Subcutaneous abdominal adipose tissue (tissue), 5 donors: ENCODE measurements around the gene PGAP6.

ENCODE experiments used
- H3K27ac ChIP-seq: one replicate; pipeline ENCODE4 v1.7.0; 2013; ENCODE audit warnings: low read depth, mild to moderate bottlenecking, inconsistent platforms, low read length, moderate library complexity
- H3K27me3 ChIP-seq, 5 donors: one replicate each; pipeline ENCODE4 v1.7.0; 2013; ENCODE audit warnings: low read length in 5 of 5, inconsistent platforms in 1 of 5; ENCODE audit not compliant: control insufficient read depth in 5 of 5, insufficient read depth in 4 of 5
- H3K36me3 ChIP-seq, 5 donors: one replicate each; pipeline ENCODE4 v1.7.0; 2013; ENCODE audit warnings: low read length in 5 of 5; ENCODE audit not compliant: control insufficient read depth in 5 of 5, insufficient read depth in 5 of 5
- H3K4me1 ChIP-seq, 5 donors: one replicate each; pipeline ENCODE4 v1.7.0; 2013; ENCODE audit warnings: low read length in 5 of 5, mild to moderate bottlenecking in 3 of 5, moderate library complexity in 1 of 5; ENCODE audit not compliant: control insufficient read depth in 5 of 5, insufficient read depth in 5 of 5
- H3K4me3 ChIP-seq, 5 donors: one replicate each; pipeline ENCODE4 v1.7.0; 2013; ENCODE audit warnings: low read length in 5 of 5, low read depth in 1 of 5
- H3K9ac ChIP-seq, 5 donors: one replicate each; pipeline ENCODE4 v1.7.0; 2013; ENCODE audit warnings: low read length in 5 of 5, mild to moderate bottlenecking in 4 of 5, moderate library complexity in 3 of 5
- H3K9me3 ChIP-seq, 5 donors: one replicate each; pipeline ENCODE4 v1.7.0; 2013; ENCODE audit warnings: low read length in 5 of 5; ENCODE audit not compliant: control insufficient read depth in 5 of 5
- donor health status: healthy.
- donor health status: healthy.
- donor health status: healthy.
- donor health status: healthy.
- donor health status: healthy.

Gene PGAP6

GRCh38 chr16:381789-382717 lies at the start of gene PGAP6:
PGAP6 (minus strand) TSS chr16:381978; CDS start chr16:381821, 157 bp downstream.
- Histone ChIP-seq H3K9ac (peak within 1 kb of the TSS; percentile 38 to 84 (median 74)), H3K36me3 (peaks cover 0 to 8% (median 4%) of the 10 kb centered on the region in 5 donors), H3K4me3 (peak within 1 kb of the TSS; percentile 75 to 83 (median 81)), H3K4me1 (peaks cover 2 to 43% (median 39%) of the 10 kb centered on the region in 5 donors), H3K27ac (peak within 1 kb of the TSS; percentile 41), H3K9me3 (no peaks in the 10 kb centered on the region), H3K27me3 (no peaks in the 10 kb centered on the region)

- no peaks in the 10 kb centered on the region for H3K9me3 ChIP-seq
- no peaks in the 10 kb centered on the region for H3K27me3 ChIP-seq
- peaks cover 0 to 9% (median 0%) of the 10 kb centered on the region in 5 donors for H3K36me3 ChIP-seq
- H3K4me3 ChIP-seq: no peak overlapping the region
- peaks cover 0 to 20% (median 14%) of the 10 kb centered on the region in 5 donors for H3K4me1 ChIP-seq
- H3K27ac ChIP-seq: no peak overlapping the region
- H3K9ac ChIP-seq: no peak overlapping the region
Observed at GRCh38 chr16:430904-431303, 49.1 kb upstream of the PGAP6 start.

GRCh38 chr16:427250-427649 lies 45.5 kb upstream of the PGAP6 start:
- H3K9ac ChIP-seq: peak overlapping the region in 4 of 5 donors; percentile 34 to 84 (median 62)
- H3K27me3 ChIP-seq: no peaks in the 10 kb centered on the region
- H3K4me1 ChIP-seq: peaks cover 6 to 36% (median 30%) of the 10 kb centered on the region in 5 donors
- peaks cover 0 to 2% (median 0%) of the 10 kb centered on the region in 5 donors for H3K36me3 ChIP-seq
- no peak overlapping the region for H3K27ac ChIP-seq
- H3K9me3 ChIP-seq: no peaks in the 10 kb centered on the region
- peak overlapping the region in 4 of 5 donors; percentile 48 to 80 (median 66) for H3K4me3 ChIP-seq

- Histone ChIP-seq H3K27me3 (no peaks in the 10 kb centered on the region), H3K36me3 (peaks cover 0 to 2% (median 0%) of the 10 kb centered on the region in 5 donors), H3K4me3 (peak overlapping the region; percentile 48 to 80 (median 66)), H3K27ac (no peak overlapping the region), H3K9ac (peak overlapping the region in 4 of 5 donors; percentile 34 to 84 (median 62)), H3K9me3 (no peaks in the 10 kb centered on the region), H3K4me1 (peaks cover 6 to 36% (median 30%) of the 10 kb centered on the region in 5 donors)
Observed at GRCh38 chr16:426906-427249, 45.1 kb upstream of the PGAP6 start.

GRCh38 chr16:426115-426905 lies 44.5 kb upstream of the PGAP6 start:
- Histone ChIP-seq H3K27me3 (no peaks in the 10 kb centered on the region), H3K4me3 (peak overlapping the region; percentile 44 to 81 (median 67)), H3K36me3 (peaks cover 0 to 2% (median 0%) of the 10 kb centered on the region in 5 donors), H3K9ac (peak overlapping the region in 4 of 5 donors; percentile 34 to 84 (median 62)), H3K27ac (no peak overlapping the region), H3K9me3 (no peaks in the 10 kb centered on the region), H3K4me1 (peaks cover 6 to 36% (median 30%) of the 10 kb centered on the region in 5 donors)

- Histone ChIP-seq H3K36me3 (peaks cover 0 to 2% (median 0%) of the 10 kb centered on the region in 5 donors), H3K4me1 (peaks cover 6 to 36% (median 30%) of the 10 kb centered on the region in 5 donors), H3K9me3 (no peaks in the 10 kb centered on the region), H3K27me3 (no peaks in the 10 kb centered on the region), H3K9ac (no peak overlapping the region), H3K27ac (no peak overlapping the region), H3K4me3 (peak overlapping the region in 4 of 5 donors; percentile 69 to 81 (median 72))
Observed at GRCh38 chr16:425740-426114, 43.9 kb upstream of the PGAP6 start.

GRCh38 chr16:425082-425718 lies 43.4 kb upstream of the PGAP6 start, which contains the start of gene RAB11FIP3:
RAB11FIP3 (plus strand) TSS chr16:425649; CDS start chr16:426007, 358 bp downstream.
- peak within 1 kb of the TSS in 4 of 5 donors; percentile 72 to 81 (median 76) for H3K4me3 ChIP-seq
- no peaks in the 10 kb centered on the region for H3K9me3 ChIP-seq
- H3K4me1 ChIP-seq: peaks cover 6 to 36% (median 30%) of the 10 kb centered on the region in 5 donors
- H3K27ac ChIP-seq: peak within 1 kb of the TSS; percentile 89
- H3K36me3 ChIP-seq: peaks cover 0 to 2% (median 0%) of the 10 kb centered on the region in 5 donors
- H3K9ac ChIP-seq: peak within 1 kb of the TSS; percentile 48 to 84 (median 78)
- no peaks in the 10 kb centered on the region for H3K27me3 ChIP-seq

GRCh38 chr16:424623-425081 lies 42.9 kb upstream of the PGAP6 start:
- Histone ChIP-seq H3K36me3 (peaks cover 0 to 2% (median 0%) of the 10 kb centered on the region in 5 donors), H3K9ac (peak overlapping the region; percentile 48 to 79 (median 77)), H3K4me1 (peaks cover 6 to 36% (median 30%) of the 10 kb centered on the region in 5 donors), H3K9me3 (no peaks in the 10 kb centered on the region), H3K27ac (peak overlapping the region; percentile 89), H3K4me3 (peak overlapping the region in 4 of 5 donors; percentile 69 to 81 (median 72)), H3K27me3 (no peaks in the 10 kb centered on the region)

GRCh38 chr16:424033-424622 lies 42.4 kb upstream of the PGAP6 start:
- Histone ChIP-seq H3K27ac (peak overlapping the region; percentile 89), H3K9ac (peak overlapping the region in 3 of 5 donors; percentile 18 to 78 (median 56)), H3K27me3 (no peaks in the 10 kb centered on the region), H3K36me3 (peaks cover 0 to 2% (median 0%) of the 10 kb centered on the region in 5 donors), H3K4me3 (peak overlapping the region; percentile 5 to 81 (median 72)), H3K9me3 (no peaks in the 10 kb centered on the region), H3K4me1 (peaks cover 6 to 36% (median 30%) of the 10 kb centered on the region in 5 donors)
